Central memory CD8-positive, alpha-beta T cell (primary cell): ENCODE data around the gene GSG1L.

ENCODE experiments used
- ATAC-seq: fragments of 150-1000 bp; cut with Tn5 transposase; replicated peaks from 2 replicates; pipeline ENCODE4 v1.10.0; 2022; ENCODE audit warnings: mild to moderate bottlenecking, moderate FRiP score, moderate number of reproducible peaks; ENCODE audit not compliant: poor library complexity, severe bottlenecking; ENCODE audit errors: extremely low read depth
- DNase-seq, 2 donors: peaks; one replicate each; pipeline ENCODE4 v3.0.0; 2021; ENCODE audit warnings: low spot score in 2 of 2
- H3K27ac Mint-ChIP-seq: one replicate; pipeline ENCODE4 v1.8.0; 2022; ENCODE audit warnings: low read depth, mild to moderate bottlenecking, moderate library complexity, mixed read lengths
- H3K27me3 Mint-ChIP-seq: one replicate; pipeline ENCODE4 v1.8.0; 2022; ENCODE audit warnings: mixed read lengths
- H3K36me3 Mint-ChIP-seq: one replicate; pipeline ENCODE4 v1.8.0; 2022; ENCODE audit warnings: mild to moderate bottlenecking, moderate library complexity, mixed read lengths; ENCODE audit not compliant: insufficient read depth
- H3K4me1 Mint-ChIP-seq: one replicate; pipeline ENCODE4 v1.8.0; 2022; ENCODE audit warnings: mixed read lengths
- H3K4me3 Mint-ChIP-seq: one replicate; pipeline ENCODE4 v1.8.0; 2022; ENCODE audit warnings: mild to moderate bottlenecking, moderate library complexity, mixed read lengths
- H3K9me3 Mint-ChIP-seq: one replicate; pipeline ENCODE4 v1.8.0; 2022; ENCODE audit warnings: mixed read lengths

Gene GSG1L

GRCh38 chr16:27824786-27825185 is 238.7 kb downstream of the GSG1L start:
- H3K4me3 Mint-ChIP-seq, result no peak overlapping the region
- no peaks in the 10 kb centered on the region for H3K4me1 Mint-ChIP-seq
- ATAC-seq (no peak), DNase-seq (no peak)
- H3K9me3 Mint-ChIP-seq, result no peaks in the 10 kb centered on the region
- no peak overlapping the region for H3K27ac Mint-ChIP-seq
- H3K36me3 Mint-ChIP-seq, result no peaks in the 10 kb centered on the region
- H3K27me3 Mint-ChIP-seq, result peaks cover 16% of the 10 kb centered on the region

GRCh38 chr16:27824006-27824405 is 239.5 kb downstream of the GSG1L start:
- no peaks in the 10 kb centered on the region for H3K36me3 Mint-ChIP-seq
- ATAC-seq (no peak), DNase-seq (no peak)
- H3K4me1 Mint-ChIP-seq, result no peaks in the 10 kb centered on the region
- no peaks in the 10 kb centered on the region for H3K9me3 Mint-ChIP-seq
- peaks cover 24% of the 10 kb centered on the region for H3K27me3 Mint-ChIP-seq
- H3K4me3 Mint-ChIP-seq, result no peak overlapping the region
- H3K27ac Mint-ChIP-seq, result no peak overlapping the region

GRCh38 chr16:27823421-27823820 is 240.1 kb downstream of the GSG1L start:
- DNase-seq, result no peak
- no peak overlapping the region for H3K27ac Mint-ChIP-seq
- H3K36me3 Mint-ChIP-seq, result no peaks in the 10 kb centered on the region
- H3K4me1 Mint-ChIP-seq, result no peaks in the 10 kb centered on the region
- H3K27me3 Mint-ChIP-seq, result peaks cover 30% of the 10 kb centered on the region
- ATAC-seq, result no peak
- no peaks in the 10 kb centered on the region for H3K9me3 Mint-ChIP-seq
- H3K4me3 Mint-ChIP-seq, result no peak overlapping the region

GRCh38 chr16:27822996-27823395 is 240.5 kb downstream of the GSG1L start:
- no peak overlapping the region for H3K27ac Mint-ChIP-seq
- peaks cover 34% of the 10 kb centered on the region for H3K27me3 Mint-ChIP-seq
- ATAC-seq (no peak), DNase-seq (no peak)
- H3K9me3 Mint-ChIP-seq, result no peaks in the 10 kb centered on the region
- H3K4me1 Mint-ChIP-seq, result no peaks in the 10 kb centered on the region
- no peak overlapping the region for H3K4me3 Mint-ChIP-seq
- H3K36me3 Mint-ChIP-seq, result no peaks in the 10 kb centered on the region

GRCh38 chr16:27822529-27822928 is 241.0 kb downstream of the GSG1L start:
- DNase-seq (no peak), ATAC-seq (no peak)
- no peaks in the 10 kb centered on the region for H3K4me1 Mint-ChIP-seq
- H3K36me3 Mint-ChIP-seq, result no peaks in the 10 kb centered on the region
- no peak overlapping the region for H3K27ac Mint-ChIP-seq
- peaks cover 39% of the 10 kb centered on the region for H3K27me3 Mint-ChIP-seq
- no peaks in the 10 kb centered on the region for H3K9me3 Mint-ChIP-seq
- H3K4me3 Mint-ChIP-seq, result no peak overlapping the region

GRCh38 chr16:27820646-27821345 is 242.7 kb downstream of the GSG1L start:
- no peaks in the 10 kb centered on the region for H3K9me3 Mint-ChIP-seq
- no peaks in the 10 kb centered on the region for H3K4me1 Mint-ChIP-seq
- DNase-seq, result no peak
- no peaks in the 10 kb centered on the region for H3K36me3 Mint-ChIP-seq
- peaks cover 55% of the 10 kb centered on the region for H3K27me3 Mint-ChIP-seq
- ATAC-seq, result no peak
- H3K27ac Mint-ChIP-seq, result no peak overlapping the region
- H3K4me3 Mint-ChIP-seq, result no peak overlapping the region

- Mint-ChIP-seq H3K9me3 (no peaks in the 10 kb centered on the region), H3K36me3 (no peaks in the 10 kb centered on the region), H3K4me1 (no peaks in the 10 kb centered on the region), H3K27me3 (peaks cover 62% of the 10 kb centered on the region), H3K27ac (no peak overlapping the region), H3K4me3 (no peak overlapping the region)
- no peak for DNase-seq
- no peak for ATAC-seq
Observed at GRCh38 chr16:27819881-27820610, 243.5 kb downstream of the GSG1L start.

GRCh38 chr16:27819356-27819755 is 244.2 kb downstream of the GSG1L start:
- Mint-ChIP-seq H3K4me1 (no peaks in the 10 kb centered on the region), H3K4me3 (no peak overlapping the region), H3K9me3 (no peaks in the 10 kb centered on the region), H3K36me3 (no peaks in the 10 kb centered on the region), H3K27me3 (peaks cover 63% of the 10 kb centered on the region), H3K27ac (no peak overlapping the region)
- DNase-seq, result no peak
- no peak for ATAC-seq

GRCh38 chr16:27818246-27818645 is 245.3 kb downstream of the GSG1L start:
- H3K27me3 Mint-ChIP-seq, result peaks cover 71% of the 10 kb centered on the region
- H3K9me3 Mint-ChIP-seq, result no peaks in the 10 kb centered on the region
- no peaks in the 10 kb centered on the region for H3K36me3 Mint-ChIP-seq
- no peak for DNase-seq
- H3K4me3 Mint-ChIP-seq, result no peak overlapping the region
- H3K4me1 Mint-ChIP-seq, result no peaks in the 10 kb centered on the region
- ATAC-seq, result no peak
- no peak overlapping the region for H3K27ac Mint-ChIP-seq

GRCh38 chr16:27817038-27817437 is 246.5 kb downstream of the GSG1L start:
- ATAC-seq (no peak), DNase-seq (no peak)
- Mint-ChIP-seq H3K4me3 (no peak overlapping the region), H3K27me3 (peaks cover 79% of the 10 kb centered on the region), H3K36me3 (no peaks in the 10 kb centered on the region), H3K9me3 (no peaks in the 10 kb centered on the region), H3K27ac (no peak overlapping the region), H3K4me1 (no peaks in the 10 kb centered on the region)

- Mint-ChIP-seq H3K4me3 (no peak overlapping the region), H3K27me3 (peaks cover 81% of the 10 kb centered on the region)
- no peak for ATAC-seq
Observed at GRCh38 chr16:27816561-27816960, 247.0 kb downstream of the GSG1L start.

GRCh38 chr16:27813591-27813990 is 249.9 kb downstream of the GSG1L start:
- no peak for DNase-seq
- H3K4me1 Mint-ChIP-seq, result no peaks in the 10 kb centered on the region
- H3K9me3 Mint-ChIP-seq, result no peaks in the 10 kb centered on the region
- H3K27ac Mint-ChIP-seq, result no peak overlapping the region
- no peaks in the 10 kb centered on the region for H3K36me3 Mint-ChIP-seq
- no peak for ATAC-seq
- H3K27me3 Mint-ChIP-seq, result peaks cover 58% of the 10 kb centered on the region
- no peak overlapping the region for H3K4me3 Mint-ChIP-seq

More at GRCh38 chr16:27816561-27816960, 247.0 kb downstream of the GSG1L start:
- H3K36me3 Mint-ChIP-seq, result no peaks in the 10 kb centered on the region
- H3K27ac Mint-ChIP-seq, result no peak overlapping the region
- no peak for DNase-seq
- no peaks in the 10 kb centered on the region for H3K9me3 Mint-ChIP-seq
- H3K4me1 Mint-ChIP-seq, result no peaks in the 10 kb centered on the region

- no peak overlapping the region for H3K27ac Mint-ChIP-seq
- no peak overlapping the region for H3K4me3 Mint-ChIP-seq
- ATAC-seq (no peak), DNase-seq (no peak)
- no peaks in the 10 kb centered on the region for H3K36me3 Mint-ChIP-seq
- no peaks in the 10 kb centered on the region for H3K4me1 Mint-ChIP-seq
- peaks cover 43% of the 10 kb centered on the region for H3K27me3 Mint-ChIP-seq
- no peaks in the 10 kb centered on the region for H3K9me3 Mint-ChIP-seq
Observed at GRCh38 chr16:27811881-27812280, 251.6 kb downstream of the GSG1L start.
